ENCODE results near the gene ABLIM1. TPM values are rescaled to one million over a fixed set of nuclear protein-coding genes. Genes with fewer than 3 reads are reported as not detected.

ABLIM1 gene
- total RNA-seq, 1 donor from 2014 or later: 76.9 TPM

- CTCF ChIA-PET: no interaction called here
- H3K9me3 Mint-ChIP-seq: peaks cover 15% of the 10 kb centered on the region
- no peak overlapping the region for H3K4me3 Mint-ChIP-seq
- DNase-seq (no peak), ATAC-seq (ENCODE audit: low read depth) (no peak)
- peaks cover 3% of the 10 kb centered on the region for H3K36me3 Mint-ChIP-seq (ENCODE audit: low read depth)
- TF ChIP-seq, protein P1, sequence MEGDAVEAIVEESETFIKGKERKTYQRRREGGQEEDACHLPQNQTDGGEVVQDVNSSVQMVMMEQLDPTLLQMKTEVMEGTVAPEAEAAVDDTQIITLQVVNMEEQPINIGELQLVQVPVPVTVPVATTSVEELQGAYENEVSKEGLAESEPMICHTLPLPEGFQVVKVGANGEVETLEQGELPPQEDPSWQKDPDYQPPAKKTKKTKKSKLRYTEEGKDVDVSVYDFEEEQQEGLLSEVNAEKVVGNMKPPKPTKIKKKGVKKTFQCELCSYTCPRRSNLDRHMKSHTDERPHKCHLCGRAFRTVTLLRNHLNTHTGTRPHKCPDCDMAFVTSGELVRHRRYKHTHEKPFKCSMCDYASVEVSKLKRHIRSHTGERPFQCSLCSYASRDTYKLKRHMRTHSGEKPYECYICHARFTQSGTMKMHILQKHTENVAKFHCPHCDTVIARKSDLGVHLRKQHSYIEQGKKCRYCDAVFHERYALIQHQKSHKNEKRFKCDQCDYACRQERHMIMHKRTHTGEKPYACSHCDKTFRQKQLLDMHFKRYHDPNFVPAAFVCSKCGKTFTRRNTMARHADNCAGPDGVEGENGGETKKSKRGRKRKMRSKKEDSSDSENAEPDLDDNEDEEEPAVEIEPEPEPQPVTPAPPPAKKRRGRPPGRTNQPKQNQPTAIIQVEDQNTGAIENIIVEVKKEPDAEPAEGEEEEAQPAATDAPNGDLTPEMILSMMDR (IDR thresholded peaks at IDR 0.05): no peak
- POLR2A ChIA-PET: interaction anchor here (0.7 kb wide), 1 partner anchor 204 kb away, joined by 7 read pairs; no protein-coding TSS in a partner anchor
- H3K27ac Mint-ChIP-seq: no peak overlapping the region
- no peaks in the 10 kb centered on the region for H3K4me1 Mint-ChIP-seq
- intact Hi-C loops (cut with micrococcal nuclease): loop anchor here (10.0 kb wide), 1 partner anchor 1827 kb away; no protein-coding TSS in a partner anchor
- H3K27me3 Mint-ChIP-seq: peaks cover 2% of the 10 kb centered on the region
Observed at GRCh38 chr10:114557854-114558253, 100.2 kb downstream of the ABLIM1 start.

DNA sequence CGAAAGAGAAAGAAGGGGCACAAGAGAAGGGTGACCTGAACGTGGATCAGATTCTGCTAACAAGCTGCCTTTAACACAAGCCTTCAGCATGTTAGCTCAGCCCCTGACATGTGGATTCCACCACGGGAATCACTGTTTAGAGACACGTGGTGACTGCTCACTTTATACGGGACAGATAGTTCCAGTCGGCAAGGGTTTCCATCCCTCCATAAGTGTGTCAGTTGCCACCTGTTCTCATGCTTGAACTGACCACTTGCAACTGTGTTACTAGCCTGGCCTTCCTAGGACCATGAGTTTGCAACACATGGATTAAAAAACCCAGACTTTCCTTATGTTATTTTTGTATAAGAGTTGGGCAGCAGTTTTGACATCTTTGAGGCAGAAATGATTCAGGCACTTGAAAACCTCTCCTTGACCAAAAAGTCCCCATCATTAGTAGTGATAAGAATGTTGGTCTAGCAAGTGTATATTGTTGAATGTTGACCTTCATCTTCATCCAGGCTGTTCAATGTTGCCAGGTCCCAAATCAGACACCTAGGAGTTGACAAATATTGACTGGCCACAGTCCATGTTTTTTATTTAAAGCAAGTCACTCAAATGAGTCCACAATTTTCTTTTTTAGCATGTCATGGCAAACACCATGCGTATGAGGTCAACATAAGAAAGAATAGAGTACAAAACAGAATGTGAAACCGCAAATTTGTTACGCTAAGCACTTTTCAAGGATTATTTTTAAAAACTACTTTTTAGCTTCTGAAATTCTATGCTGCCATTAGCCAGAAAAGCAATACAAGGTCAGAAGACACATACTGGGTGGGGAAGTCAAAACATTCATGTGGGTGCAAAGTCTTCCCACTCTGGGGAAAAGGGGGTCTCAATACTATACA is 101.6 kb downstream of the ABLIM1 start:
- ChIA-PET POLR2A (no interaction called here), CTCF (interaction anchor here (0.6 kb wide), 1 partner anchor 574 kb away, joined by 3 read pairs; no protein-coding TSS in a partner anchor)
- ATAC-seq (ENCODE audit: low read depth) (no peak), DNase-seq (no peak)
- peaks cover 15% of the 10 kb centered on the region for H3K9me3 Mint-ChIP-seq
- peaks cover 3% of the 10 kb centered on the region for H3K36me3 Mint-ChIP-seq (ENCODE audit: low read depth)
- intact Hi-C loops (cut with micrococcal nuclease): loop anchor here (10.0 kb wide), 1 partner anchor 1828 kb away; no protein-coding TSS in a partner anchor
- no peak overlapping the region for H3K4me3 Mint-ChIP-seq
- TF ChIP-seq, protein P1 (IDR thresholded peaks at IDR 0.05): no peak
- no peak overlapping the region for H3K27ac Mint-ChIP-seq
- peaks cover 3% of the 10 kb centered on the region for H3K4me1 Mint-ChIP-seq
- H3K27me3 Mint-ChIP-seq: no peaks in the 10 kb centered on the region

- Mint-ChIP-seq H3K4me3 (no peak overlapping the region), H3K27me3 (no peaks in the 10 kb centered on the region), H3K36me3 (ENCODE audit: low read depth) (peaks cover 3% of the 10 kb centered on the region), H3K4me1 (peaks cover 8% of the 10 kb centered on the region), H3K9me3 (peaks cover 13% of the 10 kb centered on the region), H3K27ac (no peak overlapping the region)
- ChIA-PET CTCF (interaction anchor here (0.8 to 11.2 kb wide), 3 partner anchors 80 to 233 kb away, joined by 3 to 118 read pairs (median 3); no protein-coding TSS in a partner anchor), POLR2A (no interaction called here)
- intact Hi-C loops (cut with micrococcal nuclease): loop anchor here (5.0 to 10.0 kb wide), 3 partner anchors 269 to 1831 kb away; partner anchors contain the start of gene FHIP2A
- ATAC-seq (ENCODE audit: low read depth) (no peak), DNase-seq (no peak)
- TF ChIP-seq, protein P1 (IDR thresholded peaks at IDR 0.05): no peak
Observed at GRCh38 chr10:114553436-114553835, 104.6 kb downstream of the ABLIM1 start.

DNA sequence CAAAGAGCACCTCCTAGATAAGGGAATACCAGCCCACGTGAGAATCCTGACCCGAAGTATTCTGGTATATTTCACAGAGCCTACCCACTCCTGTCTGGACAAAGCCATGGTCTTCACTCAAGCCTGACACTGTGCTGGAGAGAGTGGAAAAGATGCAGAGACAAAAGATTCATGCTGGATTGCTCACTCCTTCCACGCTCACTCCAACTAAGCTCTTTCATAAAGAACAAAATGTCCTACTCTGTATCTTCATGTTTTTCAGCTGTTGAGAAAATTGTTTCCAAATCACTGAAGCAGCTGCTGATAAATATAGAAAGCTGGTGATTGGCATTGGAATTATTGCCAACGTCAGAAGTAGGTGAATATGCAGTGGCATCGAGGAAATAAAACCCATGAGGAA is 106.0 kb downstream of the ABLIM1 start:
- H3K4me1 Mint-ChIP-seq: peaks cover 14% of the 10 kb centered on the region
- ChIA-PET POLR2A (no interaction called here), CTCF (interaction anchor here (1.5 to 11.2 kb wide), 3 partner anchors 26 to 234 kb away, joined by 5 to 118 read pairs (median 6); no protein-coding TSS in a partner anchor)
- DNase-seq (no peak), ATAC-seq (ENCODE audit: low read depth) (no peak)
- TF ChIP-seq, protein P1 (IDR thresholded peaks at IDR 0.05): no peak
- no peaks in the 10 kb centered on the region for H3K36me3 Mint-ChIP-seq (ENCODE audit: low read depth)
- H3K27ac Mint-ChIP-seq: no peak overlapping the region
- H3K4me3 Mint-ChIP-seq: no peak overlapping the region
- no peaks in the 10 kb centered on the region for H3K27me3 Mint-ChIP-seq
- peaks cover 2% of the 10 kb centered on the region for H3K9me3 Mint-ChIP-seq
- intact Hi-C loops (cut with micrococcal nuclease): loop anchor here (5.0 to 10.0 kb wide), 3 partner anchors 270 to 1833 kb away; partner anchors contain the start of gene FHIP2A

DNA sequence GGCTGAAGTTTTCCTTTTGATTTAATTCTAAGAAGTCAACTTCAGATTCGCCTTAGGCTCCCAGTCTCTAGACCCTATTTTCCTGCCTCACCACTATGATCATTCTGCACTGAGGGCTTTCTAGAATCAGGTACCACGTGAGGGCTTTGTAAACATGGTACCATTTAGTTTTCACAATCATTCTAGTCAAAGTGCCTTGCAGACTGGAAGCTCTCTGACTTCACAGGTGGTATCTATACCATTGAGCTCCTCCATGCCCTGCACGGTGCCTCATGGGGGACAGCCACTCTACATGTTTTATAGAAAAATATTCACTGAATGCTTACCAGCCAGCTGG is 106.5 kb downstream of the ABLIM1 start:
- TF ChIP-seq, protein P1 (IDR thresholded peaks at IDR 0.05): no peak
- H3K27ac Mint-ChIP-seq: no peak overlapping the region
- no peak overlapping the region for H3K4me3 Mint-ChIP-seq
- DNase-seq: no peak
- H3K9me3 Mint-ChIP-seq: no peaks in the 10 kb centered on the region
- H3K27me3 Mint-ChIP-seq: no peaks in the 10 kb centered on the region
- CTCF ChIA-PET: interaction anchor here (1.5 to 11.2 kb wide), 3 partner anchors 26 to 234 kb away, joined by 5 to 118 read pairs (median 6); no protein-coding TSS in a partner anchor
- H3K36me3 Mint-ChIP-seq (ENCODE audit: low read depth): no peaks in the 10 kb centered on the region
- no peak for ATAC-seq (ENCODE audit: low read depth)
- intact Hi-C loops (cut with micrococcal nuclease): loop anchor here (1.0 to 10.0 kb wide), 4 partner anchors 271 to 1833 kb away; partner anchors contain the start of gene FHIP2A
- POLR2A ChIA-PET: no interaction called here
- H3K4me1 Mint-ChIP-seq: peaks cover 15% of the 10 kb centered on the region
